ENCODE results near the gene ORM1. TPM values are rescaled to one million over a fixed set of nuclear protein-coding genes. Genes with fewer than 3 reads are reported as not detected.
"Not testable (repeated sequence)": the region's sequence is repeated elsewhere in the genome, so short reads cannot be mapped to it uniquely, and the experiment has no call there.

ORM1 gene
- total and polyA plus RNA-seq, 8 donors, result 3.0 to 87.0 (median 5.9) TPM

DNA sequence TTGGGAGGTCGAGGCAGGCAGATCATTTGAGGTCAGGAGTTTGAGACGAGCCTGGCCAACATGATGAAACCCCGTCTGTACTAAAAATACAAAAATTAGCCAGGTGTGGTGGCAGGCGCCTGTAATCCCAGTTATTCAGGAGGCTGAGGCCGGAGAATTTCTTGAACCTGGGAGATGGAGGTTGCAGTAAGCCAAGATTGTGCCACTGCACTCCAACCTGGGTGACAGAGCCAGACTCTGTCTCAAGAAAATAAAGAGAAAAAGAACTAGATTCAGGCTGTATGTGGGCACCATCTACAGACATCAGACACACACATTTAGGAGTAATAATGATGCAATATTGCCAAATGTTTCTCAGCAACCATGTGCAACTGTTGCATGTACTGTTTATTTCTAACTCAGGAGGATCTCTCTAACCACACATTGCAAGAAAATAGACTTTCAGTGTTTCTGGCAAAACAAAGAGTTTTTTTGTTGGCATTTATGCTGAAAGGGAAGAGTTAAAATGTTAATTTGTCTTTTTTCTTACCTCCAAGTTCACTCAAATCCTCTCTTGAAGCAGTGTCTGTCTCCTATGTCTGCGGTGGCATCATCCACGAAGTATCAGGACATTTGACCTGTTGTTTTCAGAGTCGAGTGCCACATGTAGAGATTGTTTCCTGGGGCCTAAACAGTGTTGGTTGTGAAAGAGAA lies 5.1 kb upstream of the ORM1 start:
- Histone ChIP-seq H3K27ac (peak overlapping the region in 1 of 2 donors; percentile 72), H3K4me1 (peaks cover 0 to 51% of the 10 kb centered on the region in 2 donors), H3K27me3 (no peaks in the 10 kb centered on the region), H3K4me3 (no peak overlapping the region), H3K9me3 (no peaks in the 10 kb centered on the region), H3K36me3 (no peaks in the 10 kb centered on the region)
- intact Hi-C loops (cut with DNase I), result no loop called here
- DNase-seq, result peak in 2 of 4 donors; percentile 4 to 42
- TF ChIP-seq, protein P1, sequence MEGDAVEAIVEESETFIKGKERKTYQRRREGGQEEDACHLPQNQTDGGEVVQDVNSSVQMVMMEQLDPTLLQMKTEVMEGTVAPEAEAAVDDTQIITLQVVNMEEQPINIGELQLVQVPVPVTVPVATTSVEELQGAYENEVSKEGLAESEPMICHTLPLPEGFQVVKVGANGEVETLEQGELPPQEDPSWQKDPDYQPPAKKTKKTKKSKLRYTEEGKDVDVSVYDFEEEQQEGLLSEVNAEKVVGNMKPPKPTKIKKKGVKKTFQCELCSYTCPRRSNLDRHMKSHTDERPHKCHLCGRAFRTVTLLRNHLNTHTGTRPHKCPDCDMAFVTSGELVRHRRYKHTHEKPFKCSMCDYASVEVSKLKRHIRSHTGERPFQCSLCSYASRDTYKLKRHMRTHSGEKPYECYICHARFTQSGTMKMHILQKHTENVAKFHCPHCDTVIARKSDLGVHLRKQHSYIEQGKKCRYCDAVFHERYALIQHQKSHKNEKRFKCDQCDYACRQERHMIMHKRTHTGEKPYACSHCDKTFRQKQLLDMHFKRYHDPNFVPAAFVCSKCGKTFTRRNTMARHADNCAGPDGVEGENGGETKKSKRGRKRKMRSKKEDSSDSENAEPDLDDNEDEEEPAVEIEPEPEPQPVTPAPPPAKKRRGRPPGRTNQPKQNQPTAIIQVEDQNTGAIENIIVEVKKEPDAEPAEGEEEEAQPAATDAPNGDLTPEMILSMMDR (IDR thresholded peaks at IDR 0.05), result no peak
- no peak for ATAC-seq

DNA sequence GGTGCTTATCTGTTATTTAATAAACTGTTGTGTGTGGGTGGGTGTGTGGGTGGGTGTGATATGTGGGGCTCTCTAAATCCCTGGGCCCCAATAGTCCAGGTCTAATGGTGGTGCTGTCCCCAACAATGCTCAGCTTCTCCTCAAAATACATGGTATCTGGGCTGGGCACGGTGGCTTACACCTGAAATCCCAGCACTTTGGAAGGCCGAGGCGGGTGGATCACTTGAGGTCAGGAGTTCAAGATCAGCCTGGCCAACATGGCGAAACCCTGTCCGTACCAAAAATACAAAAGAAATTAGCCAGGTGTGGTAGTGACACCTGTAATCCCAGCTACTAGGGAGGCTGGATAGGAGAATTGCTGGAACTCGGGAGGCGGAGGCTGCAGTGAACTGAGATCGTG lies 4.5 kb upstream of the ORM1 start:
- Histone ChIP-seq H3K27ac (peak overlapping the region in 1 of 2 donors; percentile 72), H3K36me3 (no peaks in the 10 kb centered on the region), H3K27me3 (no peaks in the 10 kb centered on the region), H3K4me1 (peaks cover 0 to 51% of the 10 kb centered on the region in 2 donors), H3K4me3 (no peak overlapping the region), H3K9me3 (no peaks in the 10 kb centered on the region)
- no peak for ATAC-seq
- intact Hi-C loops (cut with DNase I), result no loop called here
- TF ChIP-seq, protein P1 (IDR thresholded peaks at IDR 0.05), result no peak
- DNase-seq, result peak in 1 of 4 donors; percentile 3

DNA sequence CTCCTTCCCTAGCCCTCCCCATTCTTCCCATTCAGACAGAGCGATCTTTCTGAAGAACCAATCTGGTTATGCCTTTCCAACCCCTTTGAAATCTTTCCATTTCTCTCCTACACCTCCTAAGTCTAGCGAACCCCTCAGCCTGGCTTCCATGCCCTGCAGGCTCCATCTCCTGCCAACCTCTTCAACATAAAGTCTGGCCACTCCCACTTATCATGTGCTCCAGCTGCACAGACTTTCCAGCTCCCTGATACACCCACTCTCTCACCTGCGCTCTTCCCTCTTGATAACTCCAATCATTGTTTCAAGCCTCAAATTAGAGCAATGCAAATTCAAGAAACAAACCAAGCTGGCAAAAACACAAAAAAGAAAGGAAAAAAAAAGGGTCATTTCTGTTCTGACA lies 3.8 kb upstream of the ORM1 start:
- H3K9me3 ChIP-seq, result no peaks in the 10 kb centered on the region
- TF ChIP-seq, protein P1 (IDR thresholded peaks at IDR 0.05), result no peak
- intact Hi-C loops (cut with DNase I), result no loop called here

DNA sequence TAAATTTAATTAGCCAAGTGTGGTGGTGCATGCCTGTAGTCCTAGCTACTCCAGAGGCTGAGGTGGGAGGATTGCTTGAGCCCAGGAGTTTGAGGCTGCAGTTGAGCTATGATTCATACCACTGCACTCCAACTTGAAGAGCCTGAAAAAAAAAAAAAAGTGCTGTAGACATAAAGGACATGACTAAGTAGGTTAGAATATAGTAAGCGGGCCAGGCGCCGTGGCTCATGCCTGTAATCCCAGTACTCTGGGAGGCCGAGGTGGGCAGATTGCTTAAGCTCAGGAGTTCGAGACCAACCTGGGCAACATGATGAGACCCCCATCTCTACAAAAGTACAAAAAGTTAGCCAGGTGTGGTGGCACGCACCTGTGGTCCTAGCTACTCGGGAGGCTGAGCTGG lies 2.2 kb upstream of the ORM1 start:
- H3K27ac ChIP-seq; H3K9me3 ChIP-seq; H3K4me3 ChIP-seq; H3K36me3 ChIP-seq; intact Hi-C loops (cut with DNase I); H3K27me3 ChIP-seq: not testable (repeated sequence)
- ATAC-seq, result peak; percentile 8
- peak in 1 of 4 donors; percentile 36 for DNase-seq
- peaks cover 0 to 39% of the 10 kb centered on the region in 2 donors for H3K4me1 ChIP-seq

More for the DNA sequence above, 3.8 kb upstream of the ORM1 start:
- DNase-seq, result peak in 1 of 4 donors; percentile 32
- H3K4me3 ChIP-seq, result no peak overlapping the region
- peaks cover 0 to 51% of the 10 kb centered on the region in 2 donors for H3K4me1 ChIP-seq
- H3K27me3 ChIP-seq, result no peaks in the 10 kb centered on the region
- no peak overlapping the region for H3K27ac ChIP-seq
- H3K36me3 ChIP-seq, result no peaks in the 10 kb centered on the region
- peak; percentile 12 for ATAC-seq

DNA sequence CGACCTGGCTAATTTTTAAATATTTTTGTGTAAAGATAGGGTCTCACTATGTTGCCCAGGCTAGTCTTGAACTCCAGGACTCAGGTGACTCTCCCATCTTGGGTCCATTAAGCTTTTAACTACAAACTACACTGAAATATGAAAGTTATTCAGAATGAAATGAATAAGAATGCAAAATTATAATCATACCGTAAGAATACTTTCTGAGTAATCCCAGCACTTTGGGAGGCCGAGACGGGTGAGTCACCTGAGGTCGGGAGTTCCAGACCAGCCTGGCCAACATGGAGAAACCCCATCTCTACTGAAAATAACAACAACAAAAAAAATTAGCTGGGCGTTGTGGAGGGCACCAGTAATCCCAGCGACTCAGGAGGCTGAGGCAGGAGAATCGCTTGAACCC lies 1.1 kb upstream of the ORM1 start:
- H3K9me3 ChIP-seq, result no peaks in the 10 kb centered on the region
- no peak overlapping the region for H3K4me3 ChIP-seq
- no peaks in the 10 kb centered on the region for H3K27me3 ChIP-seq
- no peak overlapping the region for H3K27ac ChIP-seq
- intact Hi-C loops (cut with DNase I), result no loop called here
- peaks cover 0 to 29% of the 10 kb centered on the region in 2 donors for H3K4me1 ChIP-seq
- ATAC-seq (no peak), DNase-seq (no peak)
- TF ChIP-seq, protein P1 (IDR thresholded peaks at IDR 0.05), result no peak
- no peaks in the 10 kb centered on the region for H3K36me3 ChIP-seq

DNA sequence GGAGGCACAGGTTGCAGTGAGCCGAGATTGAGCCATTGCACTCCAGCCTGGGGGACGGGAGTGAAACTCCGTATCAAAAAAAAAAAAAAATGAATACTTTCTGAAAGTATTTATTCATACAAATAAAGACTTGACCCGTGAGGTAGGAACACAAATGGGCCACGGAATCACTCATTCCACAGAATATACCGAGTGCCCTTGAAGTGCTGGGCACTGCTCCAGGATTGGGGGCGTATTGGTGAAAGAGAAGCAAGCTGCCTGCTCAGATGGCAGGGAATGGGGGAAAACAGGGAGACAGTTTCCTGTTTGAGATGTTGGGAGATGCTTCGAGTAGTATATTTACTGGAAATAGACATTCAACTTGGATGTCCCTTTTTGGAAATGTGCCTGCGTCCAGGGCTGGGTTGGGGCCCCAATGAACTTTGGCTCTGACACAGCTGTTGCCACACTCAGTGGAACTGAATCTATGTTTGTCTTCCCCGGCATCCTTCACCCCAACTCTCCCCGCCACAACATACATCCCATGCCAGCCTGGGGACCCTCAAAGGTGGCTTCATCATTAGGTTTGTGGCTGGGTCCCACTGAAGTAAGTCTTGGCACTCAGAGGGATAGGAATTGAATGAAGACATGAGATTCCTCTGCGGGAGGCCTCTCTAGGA lies 609 bp upstream of the ORM1 start:
- H3K27ac ChIP-seq; intact Hi-C loops (cut with DNase I); H3K9me3 ChIP-seq; H3K27me3 ChIP-seq; H3K4me3 ChIP-seq; H3K36me3 ChIP-seq: not testable (repeated sequence)
- ATAC-seq (peak; percentile 4), DNase-seq (peak in 2 of 4 donors; percentile 38 to 50)
- peaks cover 0 to 23% of the 10 kb centered on the region in 2 donors for H3K4me1 ChIP-seq

DNA sequence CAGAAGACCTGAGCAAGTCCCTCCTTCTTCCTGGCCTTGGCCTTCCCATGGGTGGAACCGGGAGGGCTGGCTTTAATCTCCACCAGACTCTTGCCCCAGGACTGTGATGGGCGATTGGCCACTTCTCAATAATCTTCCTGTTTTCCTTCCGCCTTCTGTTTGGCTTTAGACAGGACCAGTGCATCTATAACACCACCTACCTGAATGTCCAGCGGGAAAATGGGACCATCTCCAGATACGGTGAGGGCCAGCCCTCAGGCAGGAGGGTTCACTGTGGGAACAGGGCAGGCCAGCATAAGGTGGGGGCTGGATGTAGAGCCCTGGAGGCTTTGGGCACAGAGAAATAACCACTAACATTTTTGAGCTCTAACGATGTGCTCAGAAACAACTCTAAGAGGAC lies 951 bp downstream of the ORM1 start:
- H3K4me3 ChIP-seq; H3K27me3 ChIP-seq; intact Hi-C loops (cut with DNase I); H3K9me3 ChIP-seq; DNase-seq; ATAC-seq; H3K4me1 ChIP-seq; H3K27ac ChIP-seq; H3K36me3 ChIP-seq: not testable (repeated sequence)

All from left lung (tissue), 10 donors.